DOHH2 (cell line): Measurements from ENCODE around the gene TENT4A.

Experiments
- CTCF ChIP-seq: fragments of 200-600 bp; sonication (generic); IDR thresholded peaks from one replicate; pipeline ENCODE4 v1.5.1; 2014; ENCODE audit warnings: antibody characterized with exemption, mild to moderate bottlenecking, low read depth, low read length; ENCODE audit not compliant: poor library complexity, severe bottlenecking
- EZH2phosphoT487 ChIP-seq: fragments of 200-600 bp; sonication (generic); IDR thresholded peaks from 2 replicates; pipeline ENCODE4 v1.6.1; 2017; ENCODE audit warnings: borderline replicate concordance, mild to moderate bottlenecking, antibody characterized with exemption, low read length, moderate library complexity, mixed read lengths

- no peak for TF ChIP-seq CTCF
- TF ChIP-seq EZH2phosphoT487: no peak
Observed at GRCh38 chr5:6673963-6674362, 39.3 kb upstream of the TENT4A start.
